Activated CD8-positive, alpha-beta memory T cell treated with anti-CD3 and anti-CD28 coated beads, Interleukin-2, amount 50 U/mL, for 48 hours (primary cell): Measurements from ENCODE around the gene MYH16.

Source experiments
- DNase-seq: peaks from one replicate; pipeline ENCODE4 v3.0.0-alpha.2; 2020

Gene MYH16

DNA sequence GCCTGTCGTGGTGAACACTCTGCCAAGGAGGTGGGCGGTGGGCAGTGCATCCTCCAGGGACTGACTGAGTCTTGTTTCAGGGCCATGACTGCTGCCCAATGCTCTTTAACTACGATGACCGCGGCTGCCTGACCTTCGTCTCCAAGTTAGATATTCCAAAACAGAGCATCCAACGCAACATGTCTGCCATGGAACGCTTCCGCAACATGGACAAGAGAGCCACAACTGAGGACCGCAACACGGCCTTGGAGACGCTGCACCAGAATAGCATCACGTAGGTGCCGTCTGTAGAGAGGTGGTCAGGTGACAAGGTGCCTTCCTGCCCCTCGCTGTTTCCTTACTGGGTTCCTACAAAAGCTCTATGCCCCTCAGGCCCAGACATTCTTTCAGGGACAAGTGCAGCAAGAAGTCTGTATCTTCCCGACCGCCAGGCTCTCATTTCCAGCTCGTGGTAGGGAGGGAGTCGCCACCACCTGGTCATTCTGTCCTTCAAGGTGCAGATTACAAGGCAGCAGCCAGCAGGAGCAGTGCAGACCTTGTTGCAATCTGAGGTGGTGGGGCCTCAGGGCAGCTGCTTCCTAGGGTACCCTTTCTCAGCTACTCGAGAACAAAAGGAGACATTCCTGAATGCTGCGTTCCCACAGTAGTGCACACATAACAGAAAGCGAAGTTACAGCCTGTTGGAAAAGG is 87.0 kb downstream of the MYH16 start:
- no peak for DNase-seq
